T-helper 2 cell treated with Interferon-gamma antibody and Interleukin-4, amounts not matched to agents 5 μg/mL and 100 μg/mL, for 36 hours (primary cell): ENCODE results near the gene SLC35F1.
A peak's percentile ranks its signal among the peaks of the same experiment; 100 is the strongest.

ENCODE experiments used
- DNase-seq: peaks from one replicate; pipeline ENCODE4 v3.0.0; 2021; ENCODE audit warnings: low spot score
- H3K27ac Mint-ChIP-seq: one replicate; pipeline ENCODE4 v1.8.0; 2021; ENCODE audit warnings: mild to moderate bottlenecking, mixed read lengths
- H3K27me3 Mint-ChIP-seq: one replicate; pipeline ENCODE4 v1.8.0; 2021; ENCODE audit warnings: low read depth, mixed read lengths
- H3K36me3 Mint-ChIP-seq: one replicate; pipeline ENCODE4 v1.8.0; 2021; ENCODE audit warnings: low read depth, mixed read lengths
- H3K4me1 Mint-ChIP-seq: one replicate; pipeline ENCODE4 v1.8.0; 2021; ENCODE audit warnings: low read depth, mixed read lengths
- H3K4me3 Mint-ChIP-seq: one replicate; pipeline ENCODE4 v1.8.0; 2022; ENCODE audit warnings: mild to moderate bottlenecking, moderate library complexity, mixed read lengths
- H3K9me3 Mint-ChIP-seq: one replicate; pipeline ENCODE4 v1.8.0; 2021; ENCODE audit warnings: mixed read lengths

SLC35F1 gene

GRCh38 chr6:118280210-118280609, 373.1 kb downstream of the SLC35F1 start:
- Mint-ChIP-seq H3K4me3 (no peak overlapping the region), H3K27me3 (peaks cover 23% of the 10 kb centered on the region), H3K9me3 (no peaks in the 10 kb centered on the region), H3K27ac (no peak overlapping the region), H3K36me3 (no peaks in the 10 kb centered on the region), H3K4me1 (peaks cover 6% of the 10 kb centered on the region)
- DNase-seq: no peak

- Mint-ChIP-seq H3K27me3 (peaks cover 22% of the 10 kb centered on the region), H3K4me3 (no peak overlapping the region), H3K27ac (no peak overlapping the region), H3K36me3 (no peaks in the 10 kb centered on the region), H3K4me1 (peaks cover 6% of the 10 kb centered on the region), H3K9me3 (no peaks in the 10 kb centered on the region)
- DNase-seq: no peak
Measured at GRCh38 chr6:118281291-118281690, 374.2 kb downstream of the SLC35F1 start.

GRCh38 chr6:118283766-118284165, 376.7 kb downstream of the SLC35F1 start:
- H3K27ac Mint-ChIP-seq: no peak overlapping the region
- no peak overlapping the region for H3K4me3 Mint-ChIP-seq
- no peaks in the 10 kb centered on the region for H3K36me3 Mint-ChIP-seq
- H3K9me3 Mint-ChIP-seq: no peaks in the 10 kb centered on the region
- DNase-seq: peak; percentile 9
- H3K27me3 Mint-ChIP-seq: peaks cover 18% of the 10 kb centered on the region
- peaks cover 6% of the 10 kb centered on the region for H3K4me1 Mint-ChIP-seq

GRCh38 chr6:118284736-118285360, 377.8 kb downstream of the SLC35F1 start:
- no peak for DNase-seq
- Mint-ChIP-seq H3K4me3 (no peak overlapping the region), H3K27me3 (peaks cover 19% of the 10 kb centered on the region), H3K27ac (no peak overlapping the region), H3K36me3 (no peaks in the 10 kb centered on the region), H3K9me3 (no peaks in the 10 kb centered on the region), H3K4me1 (peaks cover 6% of the 10 kb centered on the region)

DNA sequence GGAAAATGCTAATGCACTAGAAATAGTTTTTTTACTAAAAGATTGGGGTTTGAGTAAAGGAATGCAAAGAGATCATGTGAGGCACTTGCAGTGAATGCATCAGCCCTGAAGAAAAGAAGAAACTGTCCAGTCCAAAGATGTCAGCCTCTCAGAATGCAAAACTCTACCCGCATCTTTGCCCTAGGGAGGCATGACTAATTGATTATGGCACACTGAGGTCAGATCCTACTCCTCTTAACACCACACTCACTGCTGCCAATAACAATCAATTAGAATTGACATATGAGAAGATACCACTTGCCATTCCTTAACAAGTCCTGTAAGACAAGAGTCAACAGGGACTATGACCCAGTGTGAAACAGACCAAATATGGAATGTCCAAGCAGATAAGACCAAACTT, 378.7 kb downstream of the SLC35F1 start:
- Mint-ChIP-seq H3K9me3 (no peaks in the 10 kb centered on the region), H3K27ac (no peak overlapping the region), H3K36me3 (no peaks in the 10 kb centered on the region), H3K27me3 (peaks cover 21% of the 10 kb centered on the region), H3K4me3 (no peak overlapping the region), H3K4me1 (peaks cover 3% of the 10 kb centered on the region)
- DNase-seq: no peak

DNA sequence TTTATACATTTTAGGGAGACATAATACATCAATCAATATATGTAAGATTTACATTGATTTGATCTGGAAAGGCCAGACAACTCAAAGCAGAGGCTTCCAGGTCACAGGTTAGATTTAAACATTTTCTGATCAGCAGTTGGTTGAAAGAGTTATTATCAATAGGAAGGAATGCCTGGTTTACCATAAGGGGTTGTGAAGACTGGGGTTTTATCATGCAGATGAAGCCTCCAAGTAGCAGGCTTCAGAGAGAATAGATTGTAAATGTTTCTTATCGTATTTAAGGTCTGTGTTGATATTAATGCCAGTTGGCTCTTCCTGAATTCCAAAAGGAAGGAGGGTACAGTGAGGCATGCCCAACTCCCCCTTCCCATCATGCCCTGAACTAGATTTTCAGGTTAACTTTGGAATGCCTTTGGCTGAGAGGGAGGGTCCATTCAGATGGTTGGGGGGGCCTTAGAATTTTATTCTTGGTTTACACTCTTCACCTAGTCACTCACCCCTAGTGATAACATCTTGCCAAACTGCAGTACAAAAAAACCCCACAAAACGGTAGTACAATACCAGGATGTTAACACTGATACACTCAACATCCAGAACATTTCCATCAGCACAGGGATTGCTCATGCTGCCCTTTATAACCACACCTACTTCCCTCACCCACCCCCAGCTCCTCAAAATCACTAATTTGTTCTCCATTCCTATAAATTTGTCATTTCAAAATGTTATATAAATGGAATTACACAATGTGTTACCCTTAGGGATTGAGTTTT, 381.5 kb downstream of the SLC35F1 start:
- H3K4me1 Mint-ChIP-seq: peaks cover 3% of the 10 kb centered on the region
- H3K9me3 Mint-ChIP-seq: no peaks in the 10 kb centered on the region
- H3K27me3 Mint-ChIP-seq: peaks cover 11% of the 10 kb centered on the region
- H3K4me3 Mint-ChIP-seq: no peak overlapping the region
- H3K27ac Mint-ChIP-seq: no peak overlapping the region
- DNase-seq: no peak
- H3K36me3 Mint-ChIP-seq: no peaks in the 10 kb centered on the region

GRCh38 chr6:118292558-118292957, 385.5 kb downstream of the SLC35F1 start:
- Mint-ChIP-seq H3K36me3 (no peaks in the 10 kb centered on the region), H3K4me3 (no peak overlapping the region), H3K9me3 (no peaks in the 10 kb centered on the region), H3K27me3 (peaks cover 12% of the 10 kb centered on the region), H3K4me1 (no peaks in the 10 kb centered on the region), H3K27ac (no peak overlapping the region)
- no peak for DNase-seq

DNA sequence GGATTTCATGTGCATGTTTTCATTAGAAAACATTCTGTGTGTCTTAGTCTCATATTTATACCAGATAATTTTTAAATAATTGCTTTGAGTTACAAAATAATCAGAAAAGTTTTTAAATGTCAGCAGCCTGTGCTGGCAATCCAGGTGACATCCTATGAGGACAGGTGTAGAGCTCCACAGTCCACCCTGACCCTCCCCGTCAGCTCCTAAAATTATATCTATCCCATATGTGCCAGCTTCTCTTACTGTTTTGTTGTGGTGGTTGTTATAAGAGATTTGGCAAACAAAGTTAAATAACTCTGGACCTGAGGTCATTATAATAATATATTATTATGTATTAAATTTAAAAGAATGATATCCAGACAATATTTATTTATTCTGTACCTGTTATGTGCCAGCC, 387.8 kb downstream of the SLC35F1 start:
- no peak for DNase-seq
- Mint-ChIP-seq H3K36me3 (no peaks in the 10 kb centered on the region), H3K4me1 (no peaks in the 10 kb centered on the region), H3K4me3 (no peak overlapping the region), H3K27ac (no peak overlapping the region), H3K9me3 (no peaks in the 10 kb centered on the region), H3K27me3 (peaks cover 12% of the 10 kb centered on the region)

DNA sequence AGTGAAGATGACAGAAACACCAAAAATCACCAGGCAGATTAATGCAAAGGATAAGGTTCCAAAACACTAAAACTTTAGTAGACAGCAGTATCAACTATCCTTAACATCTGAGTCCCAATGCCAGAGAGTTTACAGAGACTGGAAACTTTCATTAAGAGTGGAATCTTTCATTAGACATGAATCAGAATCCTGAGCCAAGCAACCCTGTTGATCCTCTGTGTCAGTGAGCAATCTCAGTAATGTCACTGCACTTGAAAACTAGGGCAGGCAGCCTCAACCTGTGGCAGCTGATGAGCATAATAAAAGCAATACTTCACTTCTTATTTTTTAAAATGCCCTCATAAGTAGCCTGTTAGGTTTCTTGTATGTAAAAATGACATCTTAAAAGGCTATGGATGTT, 388.3 kb downstream of the SLC35F1 start:
- H3K36me3 Mint-ChIP-seq: no peaks in the 10 kb centered on the region
- H3K27ac Mint-ChIP-seq: no peak overlapping the region
- H3K4me3 Mint-ChIP-seq: no peak overlapping the region
- H3K27me3 Mint-ChIP-seq: peaks cover 11% of the 10 kb centered on the region
- DNase-seq: no peak
- H3K4me1 Mint-ChIP-seq: no peaks in the 10 kb centered on the region
- no peaks in the 10 kb centered on the region for H3K9me3 Mint-ChIP-seq

- no peak for DNase-seq
- Mint-ChIP-seq H3K27ac (no peak overlapping the region), H3K9me3 (no peaks in the 10 kb centered on the region), H3K36me3 (no peaks in the 10 kb centered on the region), H3K27me3 (peaks cover 12% of the 10 kb centered on the region), H3K4me3 (no peak overlapping the region), H3K4me1 (no peaks in the 10 kb centered on the region)
Measured at GRCh38 chr6:118296129-118296901, 389.3 kb downstream of the SLC35F1 start.

- Mint-ChIP-seq H3K27me3 (peaks cover 11% of the 10 kb centered on the region), H3K36me3 (no peaks in the 10 kb centered on the region), H3K27ac (no peak overlapping the region), H3K9me3 (no peaks in the 10 kb centered on the region), H3K4me1 (no peaks in the 10 kb centered on the region), H3K4me3 (no peak overlapping the region)
- DNase-seq: no peak
Measured at GRCh38 chr6:118297821-118298220, 390.8 kb downstream of the SLC35F1 start.

DNA sequence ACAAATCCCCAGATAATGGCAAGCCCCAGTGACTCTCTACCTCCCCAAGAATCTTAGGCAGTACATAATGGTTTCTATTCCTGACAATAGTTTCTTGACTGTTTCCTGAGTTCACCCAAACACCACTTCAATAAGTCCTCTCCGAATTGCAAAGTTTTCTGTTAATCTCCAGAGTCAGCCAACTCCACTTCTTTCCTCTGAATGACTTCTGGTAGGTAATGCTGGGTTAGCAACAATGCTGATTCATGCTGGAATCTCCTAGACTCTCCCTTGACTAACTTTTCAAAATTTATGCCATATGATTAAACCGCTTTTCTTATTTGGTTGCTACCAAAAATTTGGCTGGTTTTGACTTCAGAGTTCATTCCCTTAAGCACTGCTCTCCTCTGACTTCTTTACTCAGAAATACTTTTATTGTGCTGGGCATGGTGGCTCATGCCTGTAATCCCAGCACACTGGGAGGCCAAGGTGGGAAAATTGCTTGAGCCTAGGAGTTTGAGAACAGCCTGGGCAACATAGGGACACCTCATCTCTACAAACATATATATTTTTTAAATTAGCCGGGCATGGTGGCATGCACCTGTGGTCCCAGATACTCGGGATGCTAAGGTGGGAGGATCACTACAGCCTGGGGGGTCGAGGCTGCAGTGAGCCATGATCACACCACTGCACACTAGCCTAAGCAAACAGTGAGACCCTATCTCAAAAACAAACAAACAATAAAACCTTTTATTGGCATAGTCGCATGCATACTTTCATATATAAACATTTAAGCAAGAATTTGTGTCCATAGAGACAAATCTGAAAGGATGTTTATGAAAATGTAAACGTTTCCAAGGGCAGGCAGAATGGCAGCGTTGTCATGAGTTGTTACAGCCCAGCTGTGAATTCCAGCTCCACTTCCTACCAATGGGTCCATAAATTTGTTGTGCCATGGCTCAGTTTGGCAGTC, 391.7 kb downstream of the SLC35F1 start:
- Mint-ChIP-seq H3K36me3 (no peaks in the 10 kb centered on the region), H3K4me1 (no peaks in the 10 kb centered on the region), H3K27me3 (peaks cover 11% of the 10 kb centered on the region), H3K9me3 (no peaks in the 10 kb centered on the region), H3K4me3 (no peak overlapping the region), H3K27ac (no peak overlapping the region)
- DNase-seq: no peak

- Mint-ChIP-seq H3K9me3 (no peaks in the 10 kb centered on the region), H3K4me1 (no peaks in the 10 kb centered on the region), H3K4me3 (no peak overlapping the region), H3K27me3 (peaks cover 11% of the 10 kb centered on the region), H3K27ac (no peak overlapping the region), H3K36me3 (no peaks in the 10 kb centered on the region)
- no peak for DNase-seq
Measured at GRCh38 chr6:118299457-118299856, 392.4 kb downstream of the SLC35F1 start.
